Testis (tissue), 3 donors: ENCODE data around the gene ADGRG3. TPM values are rescaled to one million over a fixed set of nuclear protein-coding genes. Genes with fewer than 3 reads are reported as not detected.

Experiments
- DNase-seq: peaks from one replicate; pipeline ENCODE4 v3.0.0-alpha.2; 2019
- H3K27ac ChIP-seq, 2 donors: fragments of 200-600 bp; sonication (generic); one replicate each; pipeline ENCODE4 v1.5.1; 2019
- H3K27me3 ChIP-seq: fragments of 200-600 bp; sonication (generic); one replicate; pipeline ENCODE4 v1.5.1; 2019
- H3K36me3 ChIP-seq: fragments of 200-600 bp; sonication (generic); one replicate; pipeline ENCODE4 v1.5.1; 2017; ENCODE audit warnings: low read depth; ENCODE audit errors: missing control alignments
- H3K4me1 ChIP-seq: fragments of 200-600 bp; sonication (generic); one replicate; pipeline ENCODE4 v1.5.1; 2019
- H3K4me3 ChIP-seq, 2 donors: fragments of 200-600 bp; sonication (generic); one replicate each; pipeline ENCODE4 v1.5.1; 2017 to 2019
- H3K9me3 ChIP-seq: fragments of 200-600 bp; sonication (generic); one replicate; pipeline ENCODE4 v1.5.1; 2017
- POLR2A ChIP-seq: fragments of 450-650 bp; IDR thresholded peaks from one replicate; pipeline ENCODE4 v1.6.1; 2017; ENCODE audit warnings: antibody characterized with exemption, mild to moderate bottlenecking, moderate library complexity
- WGBS, 2 donors: methylation state at CpG; one replicate each; pipeline ENCODE4 v1.1.5; 2018; 5-methylcytosine and 5-hydroxymethylcytosine counted together
- intact Hi-C: fragments of 100-400 bp; cut with DNase I; formaldehyde crosslinking; loops from one replicate; pipeline ENCODE4 v1.15.1; 2023; ENCODE audit warnings: low total_unique reads
- polyA plus RNA-seq: library from polyadenylated mRNA; stranded (reverse); fragments of 350-450 nt; fragmentation: Illumina TruSeq; extraction: RNeasy Lipid Tissue Mini Kit (QIAGEN cat#74804); gene quantifications from one replicate; pipeline ENCODE4 v1.2.3, GENCODE V29; 2014; ENCODE audit warnings: low read depth, low replicate concordance; ENCODE audit not compliant: insufficient read depth
- total RNA-seq, 2 donors: library from RNA; depleted of rRNA; stranded (reverse); fragments of >200 nt; gene quantifications; one replicate each; pipeline ENCODE4 v1.2.3, GENCODE V29; 2016
- TF ChIP-seq, protein P1 (sequence below), 3 experiments: fragments of 450-650 bp in 2 of 3; fragments of 200-600 bp in 1 of 3; sonication (generic) in 1 of 3; IDR thresholded peaks; one replicate each; pipeline ENCODE4 v1.5.1; 2016 to 2019; ENCODE audit warnings: antibody characterized with exemption in 3 of 3, mild to moderate bottlenecking in 2 of 3, moderate library complexity in 1 of 3

The ADGRG3 gene
- total and polyA plus RNA-seq, 3 donors from 2014 or later = 0.37 to 0.82 (median 0.63) TPM

- 87 to 88% methylated on average over 16 to 19 of the region's 19 CpGs for WGBS, 2 donors
- Histone ChIP-seq H3K27me3 (no peaks in the 10 kb centered on the region), H3K36me3 (no peaks in the 10 kb centered on the region), H3K4me3 (no peak overlapping the region), H3K4me1 (no peaks in the 10 kb centered on the region), H3K9me3 (no peaks in the 10 kb centered on the region), H3K27ac (no peak overlapping the region)
- TF ChIP-seq POLR2A = no peak
- intact Hi-C loops = no loop called here
- no peak for DNase-seq
Observed at GRCh38 chr16:57658878-57659674, 9.0 kb upstream of the ADGRG3 start.

- no peaks in the 10 kb centered on the region for H3K36me3 ChIP-seq
- no peak overlapping the region for H3K27ac ChIP-seq
- WGBS, 2 donors = 94 to 98% methylated on average over 7 to 11 of the region's 11 CpGs
- no peaks in the 10 kb centered on the region for H3K27me3 ChIP-seq
- no peaks in the 10 kb centered on the region for H3K4me1 ChIP-seq
- no peak for DNase-seq
- H3K9me3 ChIP-seq = no peaks in the 10 kb centered on the region
- intact Hi-C loops = no loop called here
- H3K4me3 ChIP-seq = no peak overlapping the region
- TF ChIP-seq POLR2A = no peak
- TF ChIP-seq, protein P1, sequence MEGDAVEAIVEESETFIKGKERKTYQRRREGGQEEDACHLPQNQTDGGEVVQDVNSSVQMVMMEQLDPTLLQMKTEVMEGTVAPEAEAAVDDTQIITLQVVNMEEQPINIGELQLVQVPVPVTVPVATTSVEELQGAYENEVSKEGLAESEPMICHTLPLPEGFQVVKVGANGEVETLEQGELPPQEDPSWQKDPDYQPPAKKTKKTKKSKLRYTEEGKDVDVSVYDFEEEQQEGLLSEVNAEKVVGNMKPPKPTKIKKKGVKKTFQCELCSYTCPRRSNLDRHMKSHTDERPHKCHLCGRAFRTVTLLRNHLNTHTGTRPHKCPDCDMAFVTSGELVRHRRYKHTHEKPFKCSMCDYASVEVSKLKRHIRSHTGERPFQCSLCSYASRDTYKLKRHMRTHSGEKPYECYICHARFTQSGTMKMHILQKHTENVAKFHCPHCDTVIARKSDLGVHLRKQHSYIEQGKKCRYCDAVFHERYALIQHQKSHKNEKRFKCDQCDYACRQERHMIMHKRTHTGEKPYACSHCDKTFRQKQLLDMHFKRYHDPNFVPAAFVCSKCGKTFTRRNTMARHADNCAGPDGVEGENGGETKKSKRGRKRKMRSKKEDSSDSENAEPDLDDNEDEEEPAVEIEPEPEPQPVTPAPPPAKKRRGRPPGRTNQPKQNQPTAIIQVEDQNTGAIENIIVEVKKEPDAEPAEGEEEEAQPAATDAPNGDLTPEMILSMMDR (IDR thresholded peaks at IDR 0.05) = no peak
Observed at GRCh38 chr16:57660715-57661463, 7.2 kb upstream of the ADGRG3 start.

- WGBS, 2 donors = 75 to 95% methylated on average over 7 of the region's 7 CpGs
- Histone ChIP-seq H3K27ac (no peak overlapping the region), H3K36me3 (no peaks in the 10 kb centered on the region), H3K4me3 (no peak overlapping the region), H3K4me1 (no peaks in the 10 kb centered on the region), H3K9me3 (no peaks in the 10 kb centered on the region), H3K27me3 (no peaks in the 10 kb centered on the region)
- intact Hi-C loops = no loop called here
- DNase-seq = no peak
- TF ChIP-seq, protein P1 (IDR thresholded peaks at IDR 0.05) = no peak
- no peak for TF ChIP-seq POLR2A
Observed at GRCh38 chr16:57661510-57661909, 6.6 kb upstream of the ADGRG3 start.

- no peaks in the 10 kb centered on the region for H3K27me3 ChIP-seq
- H3K36me3 ChIP-seq = no peaks in the 10 kb centered on the region
- H3K9me3 ChIP-seq = no peaks in the 10 kb centered on the region
- H3K4me1 ChIP-seq = no peaks in the 10 kb centered on the region
- WGBS, 2 donors = 88 to 89% methylated on average over 19 to 20 of the region's 20 CpGs
- intact Hi-C loops = no loop called here
- TF ChIP-seq POLR2A = no peak
- TF ChIP-seq, protein P1 (IDR thresholded peaks at IDR 0.05) = no peak
- no peak overlapping the region for H3K27ac ChIP-seq
- no peak overlapping the region for H3K4me3 ChIP-seq
- DNase-seq = no peak
Observed at GRCh38 chr16:57661936-57662906, 5.9 kb upstream of the ADGRG3 start.

DNA sequence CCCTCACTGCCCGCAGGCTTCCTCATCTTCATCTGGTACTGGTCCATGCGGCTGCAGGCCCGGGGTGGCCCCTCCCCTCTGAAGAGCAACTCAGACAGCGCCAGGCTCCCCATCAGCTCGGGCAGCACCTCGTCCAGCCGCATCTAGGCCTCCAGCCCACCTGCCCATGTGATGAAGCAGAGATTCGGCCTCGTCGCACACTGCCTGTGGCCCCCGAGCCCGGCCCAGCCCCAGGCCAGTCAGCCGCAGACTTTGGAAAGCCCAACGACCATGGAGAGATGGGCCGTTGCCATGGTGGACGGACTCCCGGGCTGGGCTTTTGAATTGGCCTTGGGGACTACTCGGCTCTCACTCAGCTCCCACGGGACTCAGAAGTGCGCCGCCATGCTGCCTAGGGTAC lies 4.7 kb upstream of the ADGRG3 start:
- DNase-seq = no peak
- Histone ChIP-seq H3K9me3 (no peaks in the 10 kb centered on the region), H3K36me3 (no peaks in the 10 kb centered on the region), H3K27ac (no peak overlapping the region), H3K27me3 (no peaks in the 10 kb centered on the region), H3K4me1 (no peaks in the 10 kb centered on the region), H3K4me3 (no peak overlapping the region)
- intact Hi-C loops = no loop called here
- TF ChIP-seq, protein P1 (IDR thresholded peaks at IDR 0.05) = no peak
- TF ChIP-seq POLR2A = no peak
- WGBS, 2 donors = 86% methylated on average over 21 of the region's 21 CpGs; no CpG with 5 or more reads in 1 of the 2 donors
